ENCODE data around the gene UBE2V1. TPM values are rescaled to one million over a fixed set of nuclear protein-coding genes. Genes with fewer than 3 reads are reported as not detected.
A peak's percentile ranks its signal among the peaks of the same experiment; 100 is the strongest.
"Not testable (repeated sequence)": the region's sequence is repeated elsewhere in the genome, so short reads cannot be mapped to it uniquely, and the experiment has no call there.

UBE2V1 gene
- total RNA-seq, 1 experiment from 2014 or later: 119 TPM

DNA sequence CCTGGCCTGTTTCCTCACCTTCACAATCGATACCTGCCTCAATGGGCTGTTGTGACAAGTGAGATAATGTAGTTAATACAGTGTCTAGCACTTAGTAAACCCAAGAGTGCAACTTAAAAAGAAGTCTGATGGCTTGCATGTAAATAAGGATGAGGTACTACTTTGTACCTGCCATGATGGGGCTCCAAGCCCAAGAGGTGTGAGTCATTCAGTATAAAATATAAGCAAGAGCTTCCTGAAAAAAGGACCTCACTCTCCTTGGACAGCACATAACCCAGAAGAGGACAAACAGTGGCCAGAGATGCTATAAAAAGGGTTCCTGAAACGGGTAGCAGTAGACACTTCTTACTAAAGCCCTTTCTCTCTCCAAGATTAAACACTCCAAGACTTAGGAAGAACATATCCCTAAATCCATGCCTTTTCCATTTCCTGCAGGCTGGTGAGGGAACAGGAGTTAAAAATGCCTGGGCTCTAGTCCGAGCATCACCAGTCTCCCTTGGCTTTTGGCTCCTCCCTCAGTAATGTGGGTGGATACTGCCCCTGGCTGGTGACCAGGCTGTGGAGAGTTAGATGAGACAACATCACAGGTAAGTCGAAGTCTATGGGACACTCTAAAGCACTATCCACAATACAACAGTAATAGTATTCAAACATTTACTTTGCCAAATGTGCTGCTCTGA is 4.3 kb downstream of the UBE2V1 start:
- Histone ChIP-seq H3K9me2 (replicated peaks; ENCODE audit: low read length) (no peaks in the 10 kb centered on the region), H3K27ac (ENCODE audit: low read length) (no peak overlapping the region), H3K36me3 (ENCODE audit: low read depth, low read length) (peaks cover 19% of the 10 kb centered on the region), H3K4me3 (ENCODE audit: low read length) (no peak overlapping the region), H3K79me2 (ENCODE audit: low read length) (peaks cover 98% of the 10 kb centered on the region), H4K20me1 (ENCODE audit: low read length) (peaks cover 53% of the 10 kb centered on the region), H3K9ac (ENCODE audit: low read length) (no peak overlapping the region), H3K4me2 (ENCODE audit: low read length) (peak overlapping the region; percentile 14), H3K9me3 (ENCODE audit: low read length) (no peaks in the 10 kb centered on the region), H3K27me3 (ENCODE audit: low read length) (no peaks in the 10 kb centered on the region), H2AFZ (ENCODE audit: low read length) (no peak overlapping the region), H3K4me1 (ENCODE audit: insufficient read depth, low read length) (peaks cover 48% of the 10 kb centered on the region), H3F3A (ENCODE audit: low read length, unreplicated experiment) (peaks cover 12% of the 10 kb centered on the region)
- BruUV-seq (replicated peaks): no TSS peak
- CTCF ChIA-PET: no interaction called here
- peak; percentile 7; the same call in 1 of the 2 replicates for ATAC-seq
- no peak for TF ChIP-seq EZH2 (IDR thresholded peaks at IDR 0.05; ENCODE audit: low read length, unreplicated experiment)
- no peak for TF ChIP-seq CTCF (conservative IDR thresholded peaks at IDR 0.05; ENCODE audit: low read depth, low read length)
- intact Hi-C loops (cut with micrococcal nuclease): no loop called here
- POLR2A ChIA-PET (ENCODE audit: unreplicated experiment): no interaction called here
- DNase-seq: peak; percentile 48

GRCh38 chr20:50107796-50108331 is 5.1 kb downstream of the UBE2V1 start:
- Histone ChIP-seq H3K9me2 (replicated peaks; ENCODE audit: low read length) (no peaks in the 10 kb centered on the region), H4K20me1 (ENCODE audit: low read length) (peaks cover 60% of the 10 kb centered on the region), H3K36me3 (ENCODE audit: low read depth, low read length) (peaks cover 19% of the 10 kb centered on the region), H3K27me3 (ENCODE audit: low read length) (no peaks in the 10 kb centered on the region), H3F3A (ENCODE audit: low read length, unreplicated experiment) (peaks cover 12% of the 10 kb centered on the region), H3K4me2 (ENCODE audit: low read length) (no peak overlapping the region), H3K9ac (ENCODE audit: low read length) (no peak overlapping the region), H3K9me3 (ENCODE audit: low read length) (no peaks in the 10 kb centered on the region), H3K4me1 (ENCODE audit: insufficient read depth, low read length) (peaks cover 49% of the 10 kb centered on the region), H2AFZ (ENCODE audit: low read length) (no peak overlapping the region), H3K79me2 (ENCODE audit: low read length) (peaks cover 99% of the 10 kb centered on the region), H3K27ac (ENCODE audit: low read length) (no peak overlapping the region), H3K4me3 (ENCODE audit: low read length) (no peak overlapping the region)
- TF ChIP-seq EZH2phosphoT487 (IDR thresholded peaks at IDR 0.05; ENCODE audit: borderline replicate concordance, low read length) (no peak), EZH2 (IDR thresholded peaks at IDR 0.05; ENCODE audit: low read length, unreplicated experiment) (no peak), CTCF (conservative IDR thresholded peaks at IDR 0.05; ENCODE audit: low read depth, low read length) (no peak)
- ATAC-seq: no peak
- intact Hi-C loops (cut with micrococcal nuclease): no loop called here
- no peak for DNase-seq
- ChIA-PET CTCF (no interaction called here), POLR2A (ENCODE audit: unreplicated experiment) (no interaction called here)
- no TSS peak for BruUV-seq (replicated peaks)

- Histone ChIP-seq H4K20me1 (ENCODE audit: low read length) (peaks cover 66% of the 10 kb centered on the region), H3K4me3 (ENCODE audit: low read length) (no peak overlapping the region), H3K36me3 (ENCODE audit: low read depth, low read length) (peaks cover 20% of the 10 kb centered on the region), H3K27me3 (ENCODE audit: low read length) (no peaks in the 10 kb centered on the region), H3F3A (ENCODE audit: low read length, unreplicated experiment) (peaks cover 12% of the 10 kb centered on the region), H3K4me1 (ENCODE audit: insufficient read depth, low read length) (peaks cover 52% of the 10 kb centered on the region), H3K27ac (ENCODE audit: low read length) (no peak overlapping the region), H3K79me2 (ENCODE audit: low read length) (peaks cover 99% of the 10 kb centered on the region), H3K9ac (ENCODE audit: low read length) (no peak overlapping the region), H3K9me3 (ENCODE audit: low read length) (no peaks in the 10 kb centered on the region), H2AFZ (ENCODE audit: low read length) (no peak overlapping the region), H3K4me2 (ENCODE audit: low read length) (no peak overlapping the region), H3K9me2 (replicated peaks; ENCODE audit: low read length) (no peaks in the 10 kb centered on the region)
- DNase-seq: no peak
- POLR2A ChIA-PET (ENCODE audit: unreplicated experiment): no interaction called here
- no peak for TF ChIP-seq EZH2phosphoT487 (IDR thresholded peaks at IDR 0.05; ENCODE audit: borderline replicate concordance, low read length)
- no peak for TF ChIP-seq EZH2 (IDR thresholded peaks at IDR 0.05; ENCODE audit: low read length, unreplicated experiment)
- TF ChIP-seq CTCF (conservative IDR thresholded peaks at IDR 0.05; ENCODE audit: low read depth, low read length): no peak
- no peak for ATAC-seq
- intact Hi-C loops (cut with micrococcal nuclease): no loop called here
- CTCF ChIA-PET: no interaction called here
- BruUV-seq (replicated peaks): no TSS peak
Observed at GRCh38 chr20:50107086-50107660, 5.8 kb downstream of the UBE2V1 start.

DNA sequence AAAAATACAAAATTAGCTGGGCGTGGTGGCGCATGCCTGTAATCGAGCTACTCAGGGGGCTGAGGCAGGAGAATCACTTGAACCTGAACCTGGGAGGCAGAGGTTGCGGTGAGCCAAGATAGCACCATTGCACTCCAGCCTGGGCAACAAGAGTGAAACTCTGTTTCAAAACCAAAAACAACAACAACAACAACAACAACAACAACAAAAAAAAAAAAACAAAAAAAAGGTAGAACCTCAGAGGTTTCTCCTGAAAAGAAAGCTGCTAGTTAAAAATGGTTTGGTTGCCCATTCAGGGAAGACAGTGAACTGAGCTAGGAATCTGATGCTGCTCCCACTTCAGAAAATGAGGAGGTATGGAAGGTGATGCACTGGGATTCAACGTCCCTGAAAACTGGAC is 6.3 kb downstream of the UBE2V1 start:
- H3K9me2 ChIP-seq (replicated peaks; ENCODE audit: low read length); H2AFZ ChIP-seq (ENCODE audit: low read length); H3K27ac ChIP-seq (ENCODE audit: low read length); POLR2A ChIA-PET (ENCODE audit: unreplicated experiment); H3K4me2 ChIP-seq (ENCODE audit: low read length); ATAC-seq; BruUV-seq (replicated peaks); H3K9me3 ChIP-seq (ENCODE audit: low read length); H3K27me3 ChIP-seq (ENCODE audit: low read length); H3K9ac ChIP-seq (ENCODE audit: low read length); DNase-seq; H3K4me3 ChIP-seq (ENCODE audit: low read length); CTCF ChIA-PET; intact Hi-C loops (cut with micrococcal nuclease): not testable (repeated sequence)
- H4K20me1 ChIP-seq (ENCODE audit: low read length): peaks cover 69% of the 10 kb centered on the region
- peaks cover 25% of the 10 kb centered on the region for H3K36me3 ChIP-seq (ENCODE audit: low read depth, low read length)
- peaks cover 99% of the 10 kb centered on the region for H3K79me2 ChIP-seq (ENCODE audit: low read length)
- peaks cover 50% of the 10 kb centered on the region for H3K4me1 ChIP-seq (ENCODE audit: insufficient read depth, low read length)
- peaks cover 12% of the 10 kb centered on the region for H3F3A ChIP-seq (ENCODE audit: low read length, unreplicated experiment)
